GM12891 (cell line): ENCODE data around the gene RCE1.

Experiments
- PAX5 ChIP-seq: IDR thresholded peaks from 2 replicates; pipeline ENCODE4 v1.6.1; 2011; ENCODE audit warnings: low read length, moderate library complexity, mild to moderate bottlenecking; ENCODE audit not compliant: insufficient read depth, severe bottlenecking
- POLR2A ChIP-seq: IDR thresholded peaks from 2 replicates; pipeline ENCODE4 v1.6.1; 2011; ENCODE audit warnings: low read depth, low read length, control low read depth
- POLR2AphosphoS5 ChIP-seq: IDR thresholded peaks from 2 replicates; pipeline ENCODE4 v1.6.1; 2011; ENCODE audit warnings: low read depth, low read length, control low read depth
- POU2F2 ChIP-seq: IDR thresholded peaks from 2 replicates; pipeline ENCODE4 v1.6.1; 2011; ENCODE audit warnings: low read depth, mild to moderate bottlenecking, control low read depth, low read length, moderate library complexity
- SPI1 ChIP-seq: IDR thresholded peaks from 2 replicates; pipeline ENCODE4 v1.6.1; 2011; ENCODE audit warnings: low read depth, low read length, control low read depth
- TAF1 ChIP-seq: IDR thresholded peaks from 2 replicates; pipeline ENCODE4 v1.6.1; 2011; ENCODE audit warnings: low read depth, low read length, control low read depth

DNA sequence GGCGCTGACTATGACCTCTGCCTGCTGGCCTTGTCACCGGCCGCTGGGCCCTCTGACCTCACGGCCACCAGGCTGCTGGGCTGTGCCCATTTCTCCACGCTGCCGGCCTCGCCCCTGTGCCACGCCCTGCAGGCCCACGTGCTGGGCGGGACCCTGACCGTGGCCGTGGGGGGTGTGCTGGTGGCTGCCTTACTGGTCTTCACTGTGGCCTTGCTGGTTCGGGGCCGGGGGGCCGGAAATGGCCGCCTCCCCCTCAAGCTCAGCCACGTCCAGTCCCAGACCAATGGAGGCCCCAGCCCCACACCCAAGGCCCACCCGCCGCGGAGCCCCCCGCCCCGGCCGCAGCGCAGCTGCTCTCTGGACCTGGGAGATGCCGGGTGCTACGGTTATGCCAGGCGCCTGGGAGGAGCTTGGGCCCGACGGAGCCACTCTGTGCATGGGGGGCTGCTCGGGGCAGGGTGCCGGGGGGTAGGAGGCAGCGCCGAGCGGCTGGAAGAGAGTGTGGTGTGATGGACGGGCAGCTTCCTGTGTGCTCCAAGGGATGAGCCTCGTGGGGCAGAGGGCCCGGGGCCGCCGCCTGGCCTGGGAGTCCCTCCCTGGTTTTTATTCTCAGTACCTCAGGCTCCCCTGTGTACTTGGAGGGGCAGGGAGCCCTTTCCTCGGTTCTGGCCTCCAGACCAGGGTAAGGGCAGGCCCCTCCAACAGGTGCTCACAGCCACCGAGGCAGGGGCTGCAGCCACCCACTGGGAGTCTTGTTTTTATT is 16.6 kb downstream of the RCE1 start:
- no peak for TF ChIP-seq POLR2AphosphoS5
- TF ChIP-seq POLR2A, result no peak
- TF ChIP-seq TAF1, result no peak
- TF ChIP-seq SPI1, result no peak
- TF ChIP-seq POU2F2, result no peak
- no peak for TF ChIP-seq PAX5
